Measurements from ENCODE around the gene SLC12A6.

Gene SLC12A6

DNA sequence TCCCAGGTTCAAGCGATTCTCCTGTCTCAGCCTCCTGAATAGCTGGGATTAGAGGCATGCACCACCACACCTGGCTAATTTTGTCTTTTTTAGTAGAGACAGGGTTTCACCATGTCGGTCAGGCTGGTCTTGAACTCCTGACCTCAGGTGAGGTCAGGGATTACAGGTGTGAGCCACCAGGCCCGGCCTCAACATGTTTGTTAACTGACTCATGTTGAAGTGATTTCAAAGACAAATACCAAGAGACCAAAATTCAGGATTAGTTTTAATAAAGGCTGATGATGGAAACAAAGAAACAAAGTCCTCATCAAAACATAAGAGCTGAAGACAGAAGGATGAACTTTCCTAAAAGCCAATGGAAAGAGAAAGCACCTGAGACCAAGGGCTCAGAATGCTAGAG is 36.5 kb downstream of the SLC12A6 start:
- no peaks in the 10 kb centered on the region for H3K4me1 ChIP-seq (ENCODE audit: control insufficient read depth, insufficient read depth, low read length)
- no peak overlapping the region for H3K4me3 ChIP-seq (ENCODE audit: low read depth, low read length)
- no peaks in the 10 kb centered on the region for H3K9me3 ChIP-seq (ENCODE audit: control insufficient read depth, insufficient read depth, low read depth, low read length)
- POLR2A ChIA-PET, result no interaction called here
- no peaks in the 10 kb centered on the region for H3K36me3 ChIP-seq (ENCODE audit: control insufficient read depth in 2 of 2, insufficient read depth in 1 of 2, low read length in 2 of 2)
- CTCF ChIA-PET, result no interaction called here
- TF ChIP-seq GFI1B (tag by site-specific recombination; IDR thresholded peaks at IDR 0.05), result no peak
- no peak for TF ChIP-seq ZSCAN30 (tag by site-specific recombination; IDR thresholded peaks at IDR 0.05)
- no peak for TF ChIP-seq ZNF10 (tag by site-specific recombination; IDR thresholded peaks at IDR 0.05)
- TF ChIP-seq ZFP37 (tag by site-specific recombination; IDR thresholded peaks at IDR 0.05), result no peak
- TF ChIP-seq ZNF623 (tag by site-specific recombination; IDR thresholded peaks at IDR 0.05), result no peak
- TF ChIP-seq, protein P1, sequence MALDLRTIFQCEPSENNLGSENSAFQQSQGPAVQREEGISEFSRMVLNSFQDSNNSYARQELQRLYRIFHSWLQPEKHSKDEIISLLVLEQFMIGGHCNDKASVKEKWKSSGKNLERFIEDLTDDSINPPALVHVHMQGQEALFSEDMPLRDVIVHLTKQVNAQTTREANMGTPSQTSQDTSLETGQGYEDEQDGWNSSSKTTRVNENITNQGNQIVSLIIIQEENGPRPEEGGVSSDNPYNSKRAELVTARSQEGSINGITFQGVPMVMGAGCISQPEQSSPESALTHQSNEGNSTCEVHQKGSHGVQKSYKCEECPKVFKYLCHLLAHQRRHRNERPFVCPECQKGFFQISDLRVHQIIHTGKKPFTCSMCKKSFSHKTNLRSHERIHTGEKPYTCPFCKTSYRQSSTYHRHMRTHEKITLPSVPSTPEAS (tag by site-specific recombination; IDR thresholded peaks at IDR 0.05), result no peak
- H3K27ac ChIP-seq (ENCODE audit: extremely low read depth, low read depth, low read length), result no peak overlapping the region

DNA sequence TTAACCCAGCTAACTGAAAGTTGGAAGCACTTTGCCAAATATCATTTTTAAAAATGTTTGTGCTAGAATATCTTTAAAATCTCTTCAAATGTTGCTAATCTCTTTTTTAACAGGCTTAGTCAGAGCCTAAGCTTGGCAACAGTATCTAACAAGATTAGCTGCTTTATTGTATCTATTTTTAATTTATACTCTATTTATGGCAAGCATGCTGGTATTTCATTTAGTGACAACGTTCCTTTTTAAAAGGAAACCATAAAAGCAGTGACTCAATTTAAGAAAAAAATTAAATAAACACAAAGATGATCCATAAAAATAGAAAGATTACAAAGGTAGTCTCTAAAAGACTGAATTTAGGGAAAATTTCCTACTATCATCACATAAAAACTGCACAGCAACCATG is 40.5 kb downstream of the SLC12A6 start:
- H3K36me3 ChIP-seq (ENCODE audit: control insufficient read depth in 2 of 2, insufficient read depth in 1 of 2, low read length in 2 of 2), result no peaks in the 10 kb centered on the region
- no peaks in the 10 kb centered on the region for H3K4me1 ChIP-seq (ENCODE audit: control insufficient read depth, insufficient read depth, low read length)
- no peak overlapping the region for H3K4me3 ChIP-seq (ENCODE audit: low read depth, low read length)
- TF ChIP-seq ZNF174 (tag by site-specific recombination; IDR thresholded peaks at IDR 0.05) (no peak), ZNF473 (tag by site-specific recombination; IDR thresholded peaks at IDR 0.05) (no peak)
- no peak overlapping the region for H3K27ac ChIP-seq (ENCODE audit: extremely low read depth, low read depth, low read length)
- ChIA-PET POLR2A (no interaction called here), CTCF (interaction anchor here (0.5 kb wide), 1 partner anchor 220 kb away, joined by 3 read pairs; no protein-coding TSS in a partner anchor)
- H3K9me3 ChIP-seq (ENCODE audit: control insufficient read depth, insufficient read depth, low read depth, low read length), result no peaks in the 10 kb centered on the region

DNA sequence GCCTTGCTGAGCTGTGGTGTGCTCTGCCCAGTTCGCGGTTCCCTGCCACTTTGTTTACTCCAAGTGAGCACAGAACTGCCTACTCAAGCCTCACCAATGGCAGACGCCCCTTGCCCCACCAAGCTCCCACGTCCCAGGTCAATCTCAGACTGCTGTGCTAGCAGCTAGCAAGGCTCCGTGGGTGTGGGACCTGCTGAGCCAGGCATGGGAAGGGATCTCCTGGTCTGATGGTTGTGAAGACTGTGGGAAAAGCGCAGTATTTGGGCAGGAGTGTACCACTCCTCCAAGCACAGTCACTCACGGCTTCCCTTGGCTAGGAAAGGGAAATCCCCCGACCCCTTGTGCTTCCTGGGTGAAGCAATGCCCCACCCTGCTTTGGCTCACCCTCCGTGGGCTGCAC is 45.0 kb downstream of the SLC12A6 start:
- ChIA-PET CTCF (no interaction called here), POLR2A (no interaction called here)
- Histone ChIP-seq H3K27ac (ENCODE audit: extremely low read depth, low read depth, low read length) (no peak overlapping the region), H3K36me3 (ENCODE audit: control insufficient read depth in 2 of 2, insufficient read depth in 1 of 2, low read length in 2 of 2) (no peaks in the 10 kb centered on the region), H3K4me1 (ENCODE audit: control insufficient read depth, insufficient read depth, low read length) (no peaks in the 10 kb centered on the region), H3K4me3 (ENCODE audit: low read depth, low read length) (no peak overlapping the region), H3K9me3 (ENCODE audit: control insufficient read depth, insufficient read depth, low read depth, low read length) (no peaks in the 10 kb centered on the region)
- TF ChIP-seq, protein P2, sequence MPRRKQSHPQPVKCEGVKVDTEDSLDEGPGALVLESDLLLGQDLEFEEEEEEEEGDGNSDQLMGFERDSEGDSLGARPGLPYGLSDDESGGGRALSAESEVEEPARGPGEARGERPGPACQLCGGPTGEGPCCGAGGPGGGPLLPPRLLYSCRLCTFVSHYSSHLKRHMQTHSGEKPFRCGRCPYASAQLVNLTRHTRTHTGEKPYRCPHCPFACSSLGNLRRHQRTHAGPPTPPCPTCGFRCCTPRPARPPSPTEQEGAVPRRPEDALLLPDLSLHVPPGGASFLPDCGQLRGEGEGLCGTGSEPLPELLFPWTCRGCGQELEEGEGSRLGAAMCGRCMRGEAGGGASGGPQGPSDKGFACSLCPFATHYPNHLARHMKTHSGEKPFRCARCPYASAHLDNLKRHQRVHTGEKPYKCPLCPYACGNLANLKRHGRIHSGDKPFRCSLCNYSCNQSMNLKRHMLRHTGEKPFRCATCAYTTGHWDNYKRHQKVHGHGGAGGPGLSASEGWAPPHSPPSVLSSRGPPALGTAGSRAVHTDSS (tag by site-specific recombination; IDR thresholded peaks at IDR 0.05), result no peak
- TF ChIP-seq ZNF558 (tag by site-specific recombination; IDR thresholded peaks at IDR 0.05) (no peak), ZNF544 (tag by site-specific recombination; IDR thresholded peaks at IDR 0.05) (no peak), GFI1B (tag by site-specific recombination; IDR thresholded peaks at IDR 0.05) (no peak), ZNF548 (tag by site-specific recombination; IDR thresholded peaks at IDR 0.05) (no peak), MEIS1 (CRISPR knock-in tag; IDR thresholded peaks at IDR 0.05; ENCODE audit: borderline replicate concordance) (no peak), ZNF132 (tag by site-specific recombination; IDR thresholded peaks at IDR 0.05; ENCODE audit: borderline replicate concordance) (no peak), ZNF174 (tag by site-specific recombination; IDR thresholded peaks at IDR 0.05) (no peak), ZNF404 (tag by site-specific recombination; IDR thresholded peaks at IDR 0.05) (no peak), ZNF76 (tag by site-specific recombination; IDR thresholded peaks at IDR 0.05; ENCODE audit: borderline replicate concordance, low read depth) (no peak), ZNF658 (tag by site-specific recombination; IDR thresholded peaks at IDR 0.05) (no peak), ZNF768 (tag by site-specific recombination; IDR thresholded peaks at IDR 0.05) (no peak), ZNF223 (tag by site-specific recombination; IDR thresholded peaks at IDR 0.05) (no peak)
- TF ChIP-seq, protein P3, sequence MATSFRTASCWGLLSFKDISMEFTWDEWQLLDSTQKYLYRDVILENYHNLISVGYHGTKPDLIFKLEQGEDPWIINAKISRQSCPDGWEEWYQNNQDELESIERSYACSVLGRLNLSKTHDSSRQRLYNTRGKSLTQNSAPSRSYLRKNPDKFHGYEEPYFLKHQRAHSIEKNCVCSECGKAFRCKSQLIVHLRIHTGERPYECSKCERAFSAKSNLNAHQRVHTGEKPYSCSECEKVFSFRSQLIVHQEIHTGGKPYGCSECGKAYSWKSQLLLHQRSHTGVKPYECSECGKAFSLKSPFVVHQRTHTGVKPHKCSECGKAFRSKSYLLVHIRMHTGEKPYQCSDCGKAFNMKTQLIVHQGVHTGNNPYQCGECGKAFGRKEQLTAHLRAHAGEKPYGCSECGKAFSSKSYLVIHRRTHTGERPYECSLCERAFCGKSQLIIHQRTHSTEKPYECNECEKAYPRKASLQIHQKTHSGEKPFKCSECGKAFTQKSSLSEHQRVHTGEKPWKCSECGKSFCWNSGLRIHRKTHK (tag by site-specific recombination; IDR thresholded peaks at IDR 0.05), result no peak
- TF ChIP-seq, protein P4, sequence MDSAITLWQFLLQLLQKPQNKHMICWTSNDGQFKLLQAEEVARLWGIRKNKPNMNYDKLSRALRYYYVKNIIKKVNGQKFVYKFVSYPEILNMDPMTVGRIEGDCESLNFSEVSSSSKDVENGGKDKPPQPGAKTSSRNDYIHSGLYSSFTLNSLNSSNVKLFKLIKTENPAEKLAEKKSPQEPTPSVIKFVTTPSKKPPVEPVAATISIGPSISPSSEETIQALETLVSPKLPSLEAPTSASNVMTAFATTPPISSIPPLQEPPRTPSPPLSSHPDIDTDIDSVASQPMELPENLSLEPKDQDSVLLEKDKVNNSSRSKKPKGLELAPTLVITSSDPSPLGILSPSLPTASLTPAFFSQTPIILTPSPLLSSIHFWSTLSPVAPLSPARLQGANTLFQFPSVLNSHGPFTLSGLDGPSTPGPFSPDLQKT (IDR thresholded peaks at IDR 0.05; ENCODE audit: borderline replicate concordance, low read depth, low read length), result no peak
